Esophagus squamous epithelium (tissue), 5 donors: ENCODE data around the gene NPY. TPM values are rescaled to one million over a fixed set of nuclear protein-coding genes. Genes with fewer than 3 reads are reported as not detected.

Source experiments
- DNase-seq: peaks from one replicate; lab custom pipeline; 2025; lab: John Stamatoyannopoulos, UW
- H3K27ac ChIP-seq, 4 donors: fragments of 200-600 bp; sonication (generic); one replicate each; pipeline ENCODE4 v1.5.1; 2016 to 2019; ENCODE audit warnings: mild to moderate bottlenecking in 1 of 4
- H3K27me3 ChIP-seq, 4 donors: fragments of 200-600 bp; sonication (generic); 1 replicate in 3 of 4; 2 replicates in 1 of 4; pipeline versions ENCODE4 v1.5.1 to v1.6.0; 2017 to 2021; ENCODE audit warnings: antibody characterized with exemption in 1 of 4
- H3K36me3 ChIP-seq, 3 donors: fragments of 200-600 bp; sonication (generic); one replicate each; pipeline ENCODE4 v1.5.1; 2016 to 2019
- H3K4me1 ChIP-seq, 3 donors: fragments of 200-600 bp; sonication (generic); one replicate each; pipeline ENCODE4 v1.5.1; 2017 to 2019
- H3K4me3 ChIP-seq, 4 donors: fragments of 200-600 bp; sonication (generic); 1 replicate in 3 of 4; 2 replicates in 1 of 4; pipeline ENCODE4 v1.5.1; 2016 to 2019; ENCODE audit warnings: mild to moderate bottlenecking in 2 of 4, moderate library complexity in 1 of 4
- H3K9me3 ChIP-seq, 3 donors: fragments of 200-600 bp; sonication (generic); one replicate each; pipeline ENCODE4 v1.5.1; 2016 to 2019
- POLR2A ChIP-seq, 4 donors: fragments of 450-650 bp; IDR thresholded peaks; one replicate each; pipeline ENCODE4 v1.6.1; 2017; ENCODE audit warnings: antibody characterized with exemption in 4 of 4, mild to moderate bottlenecking in 4 of 4, moderate library complexity in 3 of 4
- WGBS, 2 donors: methylation state at CpG; one replicate each; pipeline ENCODE4 v1.1.5; 2018; 5-methylcytosine and 5-hydroxymethylcytosine counted together
- intact Hi-C: fragments of 100-400 bp; cut with DNase I; formaldehyde crosslinking; loops from one replicate; pipeline ENCODE4 v1.15.0; 2022
- total RNA-seq, 4 donors: library from RNA; depleted of rRNA; stranded (reverse); fragments of >200 nt; gene quantifications; one replicate each; pipeline ENCODE4 v1.1.0, GENCODE V29; 2016
- TF ChIP-seq, protein P1 (sequence below), 6 experiments: fragments of 450-650 bp in 4 of 6; fragments of 200-600 bp in 2 of 6; sonication (generic) in 2 of 6; IDR thresholded peaks; one replicate each; pipeline ENCODE4 v1.5.1; 2016 to 2019; ENCODE audit warnings: antibody characterized with exemption in 6 of 6, mild to moderate bottlenecking in 4 of 6, moderate library complexity in 4 of 6
- donor health status: DM: yes; HTN: yes; CAD: no.

The NPY gene
- total RNA-seq, 4 donors from 2014 or later: not detected

DNA sequence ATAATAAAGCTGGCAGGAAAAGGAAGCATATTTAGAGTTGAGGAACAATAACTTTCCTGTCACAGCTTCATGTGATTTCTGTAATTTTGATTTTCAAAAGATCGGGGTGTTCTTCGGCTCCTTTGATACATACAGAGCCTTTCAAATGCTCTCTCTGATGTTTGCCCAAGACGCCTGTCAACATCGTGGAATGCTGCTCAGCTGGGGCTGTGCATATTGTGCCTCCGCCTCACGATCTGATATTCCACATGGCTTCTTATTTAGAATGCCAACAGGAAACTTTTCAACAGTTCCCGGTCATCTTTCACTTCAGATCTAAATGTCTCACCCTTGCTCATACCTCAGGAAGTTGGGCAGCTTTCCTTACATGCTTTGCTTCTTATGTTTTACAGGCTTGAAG lies 7.3 kb downstream of the NPY start:
- intact Hi-C loops: no loop called here
- no peak for TF ChIP-seq POLR2A (IDR thresholded peaks at IDR 0.05)
- TF ChIP-seq, protein P1, sequence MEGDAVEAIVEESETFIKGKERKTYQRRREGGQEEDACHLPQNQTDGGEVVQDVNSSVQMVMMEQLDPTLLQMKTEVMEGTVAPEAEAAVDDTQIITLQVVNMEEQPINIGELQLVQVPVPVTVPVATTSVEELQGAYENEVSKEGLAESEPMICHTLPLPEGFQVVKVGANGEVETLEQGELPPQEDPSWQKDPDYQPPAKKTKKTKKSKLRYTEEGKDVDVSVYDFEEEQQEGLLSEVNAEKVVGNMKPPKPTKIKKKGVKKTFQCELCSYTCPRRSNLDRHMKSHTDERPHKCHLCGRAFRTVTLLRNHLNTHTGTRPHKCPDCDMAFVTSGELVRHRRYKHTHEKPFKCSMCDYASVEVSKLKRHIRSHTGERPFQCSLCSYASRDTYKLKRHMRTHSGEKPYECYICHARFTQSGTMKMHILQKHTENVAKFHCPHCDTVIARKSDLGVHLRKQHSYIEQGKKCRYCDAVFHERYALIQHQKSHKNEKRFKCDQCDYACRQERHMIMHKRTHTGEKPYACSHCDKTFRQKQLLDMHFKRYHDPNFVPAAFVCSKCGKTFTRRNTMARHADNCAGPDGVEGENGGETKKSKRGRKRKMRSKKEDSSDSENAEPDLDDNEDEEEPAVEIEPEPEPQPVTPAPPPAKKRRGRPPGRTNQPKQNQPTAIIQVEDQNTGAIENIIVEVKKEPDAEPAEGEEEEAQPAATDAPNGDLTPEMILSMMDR (IDR thresholded peaks at IDR 0.05): no peak
- H3K9me3 ChIP-seq: no peaks in the 10 kb centered on the region
- H3K27me3 ChIP-seq: peaks cover 0 to 42% (median 1%) of the 10 kb centered on the region in 4 donors
- H3K36me3 ChIP-seq: no peaks in the 10 kb centered on the region
- WGBS, 2 donors: 44 to 47% methylated on average over 7 of the region's 7 CpGs
- no peak for DNase-seq
- H3K4me3 ChIP-seq: no peak overlapping the region
- no peaks in the 10 kb centered on the region for H3K4me1 ChIP-seq
- H3K27ac ChIP-seq: no peak overlapping the region

DNA sequence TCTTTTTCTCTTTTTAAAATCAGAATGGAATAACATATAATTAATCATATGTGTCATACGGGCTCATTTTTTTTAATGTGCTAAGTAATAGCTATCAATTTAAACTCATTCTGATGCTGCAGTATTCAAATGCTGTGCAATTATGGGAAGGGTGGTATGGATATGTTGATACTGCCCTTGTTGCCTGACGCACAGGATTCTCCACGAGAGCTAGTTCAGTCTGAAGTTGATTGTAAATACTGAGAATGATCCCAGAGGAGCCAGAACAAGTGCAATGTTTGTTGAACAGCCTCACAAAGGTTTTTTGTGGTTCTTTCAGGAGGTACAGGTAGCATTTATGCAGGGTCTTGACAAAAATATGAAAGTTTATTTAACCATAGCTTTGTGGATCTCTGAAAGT lies 13.4 kb downstream of the NPY start:
- intact Hi-C loops: no loop called here
- WGBS, 2 donors: 52 to 61% methylated on average over 3 of the region's 3 CpGs
- TF ChIP-seq, protein P1 (IDR thresholded peaks at IDR 0.05): no peak
- no peak for DNase-seq
- Histone ChIP-seq H3K27ac (no peak overlapping the region), H3K36me3 (no peaks in the 10 kb centered on the region), H3K27me3 (no peaks in the 10 kb centered on the region), H3K9me3 (no peaks in the 10 kb centered on the region), H3K4me1 (no peaks in the 10 kb centered on the region), H3K4me3 (no peak overlapping the region)

DNA sequence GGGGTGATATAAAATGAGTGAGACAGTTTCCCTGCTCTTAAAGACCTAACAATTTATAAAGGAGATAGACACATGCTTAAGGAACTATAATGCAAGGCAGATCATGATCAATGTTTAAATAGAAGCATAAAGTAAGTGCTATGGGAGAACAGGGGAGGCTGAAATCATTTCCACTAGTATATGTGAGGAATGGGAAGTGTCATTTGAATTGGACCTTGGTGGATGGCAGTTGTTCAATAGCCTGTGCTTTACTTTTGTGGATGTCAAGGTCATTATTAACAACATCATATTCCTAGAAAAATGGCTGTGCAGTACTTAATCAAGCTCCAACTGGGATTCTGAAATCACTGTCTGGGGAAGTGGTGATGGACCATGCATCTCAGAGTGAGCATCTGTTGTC lies 14.7 kb downstream of the NPY start:
- DNase-seq: no peak

DNA sequence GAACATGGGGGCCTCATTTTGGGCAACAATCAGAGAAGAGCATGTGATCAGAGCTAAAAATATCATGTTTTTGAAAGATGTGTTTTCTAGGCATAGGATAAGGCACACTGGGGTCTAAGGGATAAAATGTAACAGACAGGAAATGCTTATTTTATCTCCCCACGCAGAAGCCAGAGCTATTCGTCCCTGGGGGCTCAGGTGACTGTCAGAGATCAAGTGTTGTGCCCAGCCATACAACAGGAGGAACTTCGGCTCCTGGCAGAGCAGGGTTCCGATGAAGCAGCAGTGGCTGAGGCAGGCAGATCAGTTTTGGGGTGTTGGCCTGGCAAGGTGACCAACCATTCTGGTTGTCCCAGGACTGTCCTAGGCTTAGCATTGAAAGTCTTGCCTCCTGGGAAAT lies 15.2 kb downstream of the NPY start:
- no peak for TF ChIP-seq POLR2A (IDR thresholded peaks at IDR 0.05)
- no peak overlapping the region for H3K27ac ChIP-seq
- no peak for DNase-seq
- H3K4me3 ChIP-seq: no peak overlapping the region
- intact Hi-C loops: no loop called here
- H3K9me3 ChIP-seq: no peaks in the 10 kb centered on the region
- no peaks in the 10 kb centered on the region for H3K27me3 ChIP-seq
- no peaks in the 10 kb centered on the region for H3K4me1 ChIP-seq
- WGBS, 2 donors: 41 to 48% methylated on average over 3 to 4 of the region's 4 CpGs
- H3K36me3 ChIP-seq: no peaks in the 10 kb centered on the region

More for the DNA sequence above, 14.7 kb downstream of the NPY start:
- Histone ChIP-seq H3K9me3 (no peaks in the 10 kb centered on the region), H3K36me3 (no peaks in the 10 kb centered on the region), H3K4me3 (no peak overlapping the region), H3K27me3 (no peaks in the 10 kb centered on the region), H3K4me1 (no peaks in the 10 kb centered on the region), H3K27ac (no peak overlapping the region)
- TF ChIP-seq, protein P1 (IDR thresholded peaks at IDR 0.05): no peak
- TF ChIP-seq POLR2A (IDR thresholded peaks at IDR 0.05): no peak
- intact Hi-C loops: no loop called here

DNA sequence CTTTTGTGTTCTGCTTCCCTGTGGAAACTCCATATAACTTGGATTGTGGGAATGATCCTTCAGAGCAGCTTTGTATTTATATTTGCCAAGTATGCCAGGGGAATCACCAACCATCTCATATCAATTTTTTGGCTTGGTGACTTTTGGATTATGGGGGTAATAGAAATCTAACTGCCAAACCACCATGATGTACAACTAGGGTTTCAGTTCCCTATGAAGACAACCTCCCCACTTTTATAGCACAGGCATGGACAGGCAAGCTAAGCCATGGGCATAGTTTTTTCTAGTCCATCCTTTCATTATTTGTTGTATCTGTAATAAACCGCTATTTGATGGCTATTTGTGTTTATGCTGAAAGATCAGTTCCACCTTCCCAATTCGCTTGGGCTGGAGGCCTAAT lies 17.7 kb downstream of the NPY start:
- Histone ChIP-seq H3K4me1 (no peaks in the 10 kb centered on the region), H3K9me3 (no peaks in the 10 kb centered on the region), H3K27ac (no peak overlapping the region), H3K36me3 (no peaks in the 10 kb centered on the region), H3K27me3 (no peaks in the 10 kb centered on the region), H3K4me3 (no peak overlapping the region)
- TF ChIP-seq POLR2A (IDR thresholded peaks at IDR 0.05): no peak
- TF ChIP-seq, protein P1 (IDR thresholded peaks at IDR 0.05): no peak
- WGBS, 2 donors: 75 to 78% methylated on average over 2 of the region's 2 CpGs
- DNase-seq: no peak
- intact Hi-C loops: no loop called here

DNA sequence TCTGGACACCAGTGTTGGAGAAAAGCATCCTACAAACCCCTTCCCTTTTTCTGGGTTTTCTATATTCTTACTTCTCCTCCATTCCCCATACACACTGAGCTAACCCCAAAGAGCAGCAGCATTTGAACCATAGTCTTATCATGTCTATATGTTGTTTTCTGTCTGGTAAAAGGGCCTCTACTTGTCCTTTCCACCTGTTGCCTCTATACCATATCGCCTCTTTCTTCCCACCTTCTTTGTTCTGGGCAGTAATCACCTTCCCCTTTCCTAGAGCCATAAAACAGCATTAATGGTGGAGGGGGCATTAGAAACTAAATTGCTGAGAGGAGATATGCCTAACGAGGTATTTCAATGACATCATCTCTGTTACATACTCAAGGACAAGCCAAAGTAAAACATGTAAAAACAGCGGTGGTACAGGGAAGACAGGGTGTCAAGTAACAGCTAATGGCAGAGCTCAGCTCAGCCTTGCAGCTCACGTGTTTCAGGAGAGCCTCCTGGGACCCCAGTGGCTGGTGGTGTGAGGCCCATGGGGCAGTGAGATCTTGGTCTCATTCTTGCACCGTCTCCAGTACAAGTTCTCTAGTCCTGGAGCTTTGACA lies 20.6 kb downstream of the NPY start:
- no peaks in the 10 kb centered on the region for H3K27me3 ChIP-seq
- no peak for DNase-seq
- WGBS, 2 donors: 47 to 62% methylated on average over 5 of the region's 5 CpGs

More for the DNA sequence above, 20.6 kb downstream of the NPY start:
- intact Hi-C loops: no loop called here
- Histone ChIP-seq H3K36me3 (no peaks in the 10 kb centered on the region), H3K9me3 (no peaks in the 10 kb centered on the region), H3K4me1 (no peaks in the 10 kb centered on the region), H3K4me3 (no peak overlapping the region), H3K27ac (no peak overlapping the region)
- no peak for TF ChIP-seq POLR2A (IDR thresholded peaks at IDR 0.05)
- TF ChIP-seq, protein P1 (IDR thresholded peaks at IDR 0.05): no peak
